Upper lobe of right lung (tissue), 1 donor: Measurements from ENCODE around the gene ADAMTSL3. TPM values are rescaled to one million over a fixed set of nuclear protein-coding genes. Genes with fewer than 3 reads are reported as not detected.

Experiments
- ATAC-seq: fragments of 200-7000 bp; cut with Tn5 transposase; one replicate; pipeline ENCODE4 v1.9.1; 2020; ENCODE audit warnings: mild to moderate bottlenecking, moderate library complexity
- DNase-seq: peaks from one replicate; pipeline ENCODE4 v3.0.0-alpha.2; 2020
- H3K27ac ChIP-seq: fragments of 200-600 bp; one replicate; pipeline ENCODE4 v1.8.0; 2022
- H3K27me3 ChIP-seq: fragments of 200-600 bp; one replicate; pipeline ENCODE4 v1.8.0; 2022; ENCODE audit warnings: mild to moderate bottlenecking
- H3K36me3 ChIP-seq: fragments of 200-600 bp; one replicate; pipeline ENCODE4 v1.8.0; 2022
- H3K4me1 ChIP-seq: fragments of 200-600 bp; one replicate; pipeline ENCODE4 v1.8.0; 2022
- H3K4me3 ChIP-seq: fragments of 200-600 bp; one replicate; pipeline ENCODE4 v1.8.0; 2022; ENCODE audit warnings: mild to moderate bottlenecking
- H3K9me3 ChIP-seq: fragments of 200-600 bp; one replicate; pipeline ENCODE4 v1.8.0; 2022
- intact Hi-C: fragments of 100-400 bp; cut with DNase I; formaldehyde crosslinking; loops from one replicate; pipeline ENCODE4 v1.11.0; 2022
- total RNA-seq: library from RNA; stranded (reverse); fragmentation: NEBNext Ultra II Directional; extraction: Animal tissue kit (Norgen Biotek cat#: 25700); gene quantifications from one replicate; pipeline ENCODE4 v1.2.1, GENCODE V29; 2021
- TF ChIP-seq, protein P1 (sequence below): fragments of 200-600 bp; IDR thresholded peaks from one replicate; pipeline ENCODE4 v1.8.0; 2022; ENCODE audit warnings: antibody characterized with exemption
- donor health status: DM: no; HTN: yes; CAD: no; lungs with severe emphysema.

ADAMTSL3 gene
- total RNA-seq, 1 donor from 2014 or later: 26.2 TPM

DNA sequence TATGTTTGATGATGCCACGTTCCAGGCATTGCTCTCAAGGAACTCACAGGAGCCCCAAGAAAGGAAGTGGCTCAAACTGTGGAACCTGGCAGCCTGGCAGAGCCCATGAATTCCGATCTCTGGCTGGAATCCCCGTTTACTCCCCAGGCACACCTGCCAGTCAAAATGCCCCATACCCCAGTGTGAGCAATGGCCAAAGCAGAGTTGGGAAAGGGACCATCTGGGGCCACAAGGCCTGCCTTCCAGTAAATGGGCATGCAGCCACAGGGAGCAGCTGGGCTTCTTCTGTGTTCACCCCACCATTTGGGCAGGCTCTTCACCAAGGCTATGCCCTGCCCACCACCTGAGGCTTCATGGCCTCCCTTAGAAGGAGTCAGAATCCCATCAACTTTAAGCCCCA, 324.7 kb downstream of the ADAMTSL3 start:
- H3K36me3 ChIP-seq: no peaks in the 10 kb centered on the region
- intact Hi-C loops: no loop called here

DNA sequence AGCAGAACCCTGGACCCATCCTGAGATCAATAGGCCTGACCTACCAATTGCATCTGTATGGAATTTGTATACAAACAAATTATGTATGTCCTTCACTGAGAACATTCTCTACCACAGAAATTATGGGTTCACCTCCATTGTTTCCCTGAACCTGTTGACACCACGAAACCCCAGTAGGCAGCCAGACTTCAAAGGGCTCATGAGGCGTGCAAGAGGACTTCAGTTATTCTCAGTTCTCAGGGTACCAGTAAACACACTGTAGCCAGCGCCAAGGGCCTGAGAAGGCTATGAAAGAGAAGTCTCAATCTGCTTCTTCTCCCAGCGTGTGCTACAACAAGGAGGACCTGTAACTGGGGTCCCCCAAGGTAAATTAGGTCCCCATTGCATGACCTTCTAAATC, 326.7 kb downstream of the ADAMTSL3 start:
- H3K9me3 ChIP-seq: no peaks in the 10 kb centered on the region
- no peak overlapping the region for H3K27ac ChIP-seq
- TF ChIP-seq, protein P1, sequence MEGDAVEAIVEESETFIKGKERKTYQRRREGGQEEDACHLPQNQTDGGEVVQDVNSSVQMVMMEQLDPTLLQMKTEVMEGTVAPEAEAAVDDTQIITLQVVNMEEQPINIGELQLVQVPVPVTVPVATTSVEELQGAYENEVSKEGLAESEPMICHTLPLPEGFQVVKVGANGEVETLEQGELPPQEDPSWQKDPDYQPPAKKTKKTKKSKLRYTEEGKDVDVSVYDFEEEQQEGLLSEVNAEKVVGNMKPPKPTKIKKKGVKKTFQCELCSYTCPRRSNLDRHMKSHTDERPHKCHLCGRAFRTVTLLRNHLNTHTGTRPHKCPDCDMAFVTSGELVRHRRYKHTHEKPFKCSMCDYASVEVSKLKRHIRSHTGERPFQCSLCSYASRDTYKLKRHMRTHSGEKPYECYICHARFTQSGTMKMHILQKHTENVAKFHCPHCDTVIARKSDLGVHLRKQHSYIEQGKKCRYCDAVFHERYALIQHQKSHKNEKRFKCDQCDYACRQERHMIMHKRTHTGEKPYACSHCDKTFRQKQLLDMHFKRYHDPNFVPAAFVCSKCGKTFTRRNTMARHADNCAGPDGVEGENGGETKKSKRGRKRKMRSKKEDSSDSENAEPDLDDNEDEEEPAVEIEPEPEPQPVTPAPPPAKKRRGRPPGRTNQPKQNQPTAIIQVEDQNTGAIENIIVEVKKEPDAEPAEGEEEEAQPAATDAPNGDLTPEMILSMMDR: no peak
- no peak for ATAC-seq
- H3K4me3 ChIP-seq: no peak overlapping the region
- no peak for DNase-seq
- no peaks in the 10 kb centered on the region for H3K4me1 ChIP-seq
- intact Hi-C loops: no loop called here
- no peaks in the 10 kb centered on the region for H3K36me3 ChIP-seq
- no peaks in the 10 kb centered on the region for H3K27me3 ChIP-seq

More for the DNA sequence above, 324.7 kb downstream of the ADAMTSL3 start:
- DNase-seq (no peak), ATAC-seq (no peak)
- no peaks in the 10 kb centered on the region for H3K4me1 ChIP-seq
- no peaks in the 10 kb centered on the region for H3K9me3 ChIP-seq
- TF ChIP-seq, protein P1: no peak
- no peak overlapping the region for H3K4me3 ChIP-seq
- H3K27me3 ChIP-seq: no peaks in the 10 kb centered on the region
- no peak overlapping the region for H3K27ac ChIP-seq

DNA sequence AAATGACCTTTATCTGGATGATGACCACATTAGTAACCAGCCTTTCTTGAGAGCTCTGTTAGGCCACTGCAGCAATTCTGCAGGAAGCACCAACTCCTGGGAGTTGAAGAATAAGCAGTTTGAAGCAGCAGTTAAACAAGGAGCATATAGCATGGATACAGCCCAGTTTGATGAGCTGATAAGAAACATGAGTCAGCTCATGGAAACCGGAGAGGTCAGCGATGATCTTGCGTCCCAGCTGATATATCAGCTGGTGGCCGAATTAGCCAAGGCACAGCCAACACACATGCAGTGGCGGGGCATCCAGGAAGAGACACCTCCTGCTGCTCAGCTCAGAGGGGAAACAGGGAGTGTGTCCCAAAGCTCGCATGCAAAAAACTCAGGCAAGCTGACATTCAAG, 328.8 kb downstream of the ADAMTSL3 start:
- no peaks in the 10 kb centered on the region for H3K4me1 ChIP-seq
- H3K4me3 ChIP-seq: no peak overlapping the region
- no peaks in the 10 kb centered on the region for H3K9me3 ChIP-seq
- ATAC-seq: no peak
- TF ChIP-seq, protein P1: no peak
- no peak for DNase-seq
- H3K27me3 ChIP-seq: no peaks in the 10 kb centered on the region
- H3K27ac ChIP-seq: no peak overlapping the region
- no peaks in the 10 kb centered on the region for H3K36me3 ChIP-seq
- intact Hi-C loops: no loop called here

DNA sequence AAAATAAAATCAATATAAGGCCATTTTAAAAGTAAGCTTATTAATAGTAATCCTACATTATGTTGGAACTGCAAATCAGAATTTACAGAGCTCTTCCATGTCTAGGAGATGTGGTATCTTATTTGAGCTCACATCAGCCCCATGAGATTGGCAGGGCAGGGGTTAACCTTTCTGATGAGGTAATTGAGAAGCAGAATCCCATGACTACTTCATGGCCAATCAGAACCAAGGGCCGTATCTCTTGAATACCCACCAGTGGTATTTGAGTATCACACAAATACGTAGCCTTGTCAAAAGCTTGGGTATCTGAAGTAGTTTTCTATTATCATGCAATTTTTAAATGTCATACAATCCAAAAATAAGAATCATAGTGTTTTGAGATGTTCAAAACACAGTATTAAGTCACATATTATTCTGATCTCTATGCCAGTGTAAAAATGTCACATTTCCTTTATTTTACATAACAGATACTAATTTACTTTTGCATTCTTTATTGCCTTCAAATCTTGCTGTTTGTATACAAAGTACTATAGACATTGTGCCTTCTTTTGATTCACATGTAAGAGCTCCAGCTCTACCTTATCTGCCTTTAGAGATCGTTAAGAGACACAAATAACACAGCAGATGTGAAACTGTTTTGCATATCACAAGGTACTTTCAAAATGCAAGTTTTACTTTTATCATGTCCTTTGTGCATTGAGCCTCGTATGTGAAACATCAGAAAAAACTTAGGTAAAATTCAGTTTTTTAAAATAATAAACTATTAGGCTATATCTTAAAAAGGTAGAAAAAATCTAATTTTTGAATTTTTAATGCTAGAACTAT, 329.9 kb downstream of the ADAMTSL3 start:
- Histone ChIP-seq H3K4me1 (no peaks in the 10 kb centered on the region), H3K9me3 (no peaks in the 10 kb centered on the region), H3K27me3 (no peaks in the 10 kb centered on the region), H3K4me3 (no peak overlapping the region), H3K27ac (no peak overlapping the region), H3K36me3 (no peaks in the 10 kb centered on the region)
- TF ChIP-seq, protein P1: no peak
- intact Hi-C loops: no loop called here
- no peak for DNase-seq
- no peak for ATAC-seq

DNA sequence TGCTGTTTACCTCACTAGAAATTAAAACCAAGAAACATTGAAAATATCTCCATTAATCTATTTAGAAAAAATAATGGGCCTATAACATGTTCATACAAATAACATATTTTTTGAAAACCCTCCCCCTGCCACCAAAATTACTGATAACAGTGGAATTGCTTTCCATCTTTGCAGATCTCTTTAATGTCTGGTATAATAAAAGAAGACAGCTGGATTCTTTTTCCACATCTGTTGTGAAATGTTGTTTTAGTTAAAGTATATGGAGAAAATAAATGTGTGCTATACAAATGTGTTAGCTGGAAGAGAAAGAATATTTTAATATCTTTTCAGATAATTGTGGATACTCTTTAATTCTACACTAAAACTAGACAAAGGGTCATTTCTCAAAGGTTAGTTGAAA, 330.7 kb downstream of the ADAMTSL3 start:
- TF ChIP-seq, protein P1: no peak
- intact Hi-C loops: no loop called here
- Histone ChIP-seq H3K27ac (no peak overlapping the region), H3K36me3 (no peaks in the 10 kb centered on the region), H3K27me3 (no peaks in the 10 kb centered on the region), H3K9me3 (no peaks in the 10 kb centered on the region), H3K4me3 (no peak overlapping the region), H3K4me1 (no peaks in the 10 kb centered on the region)
- ATAC-seq (no peak), DNase-seq (no peak)
